HG03060 (cell line): ENCODE results near the gene CLTCL1.
"Not testable (repeated sequence)": the region's sequence is repeated elsewhere in the genome, so short reads cannot be mapped to it uniquely, and the experiment has no call there.

Experiments used
- ATAC-seq: cut with Tn5 transposase; IDR thresholded peaks from one replicate; pipeline ENCODE4 v1.9.1; 2021; ENCODE audit warnings: low read depth, moderate number of reproducible peaks; ENCODE audit not compliant: unreplicated experiment

The CLTCL1 gene

DNA sequence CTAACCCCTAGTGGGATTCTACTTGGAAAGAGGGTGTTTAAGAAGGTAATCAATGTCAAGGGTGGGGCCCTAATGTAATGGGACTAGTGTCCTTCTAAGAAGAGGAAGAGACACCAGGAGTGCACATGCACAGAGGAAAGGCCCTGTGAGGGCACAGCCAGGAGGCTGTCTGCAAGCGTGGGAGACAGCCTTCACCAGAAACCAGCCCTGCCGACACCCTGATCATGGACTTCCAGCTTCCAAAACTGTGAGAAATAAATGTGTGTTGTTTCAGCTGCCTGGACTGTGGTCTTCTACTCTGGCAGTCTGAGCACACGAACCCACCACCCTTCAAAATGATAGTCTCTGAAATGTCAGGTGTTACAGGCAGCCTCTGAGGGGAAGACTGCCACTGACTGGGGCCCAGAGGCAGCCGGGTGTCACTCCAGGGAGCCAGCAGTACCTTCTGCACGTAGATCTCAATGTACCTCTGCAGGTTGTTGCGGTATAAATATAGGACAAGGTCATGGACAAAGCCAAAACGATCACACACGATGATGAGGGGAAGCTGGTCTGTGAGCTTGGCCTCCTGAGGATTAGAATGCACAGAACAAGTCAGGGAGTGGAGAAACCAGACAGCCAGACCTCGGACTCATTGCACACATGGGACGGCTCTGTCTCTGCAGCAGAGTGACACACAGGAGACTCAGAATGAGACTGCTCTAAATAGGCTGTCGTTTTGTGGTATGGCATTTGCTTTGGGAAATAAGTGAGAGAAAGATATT lies 69.1 kb downstream of the CLTCL1 start:
- ATAC-seq = no peak

DNA sequence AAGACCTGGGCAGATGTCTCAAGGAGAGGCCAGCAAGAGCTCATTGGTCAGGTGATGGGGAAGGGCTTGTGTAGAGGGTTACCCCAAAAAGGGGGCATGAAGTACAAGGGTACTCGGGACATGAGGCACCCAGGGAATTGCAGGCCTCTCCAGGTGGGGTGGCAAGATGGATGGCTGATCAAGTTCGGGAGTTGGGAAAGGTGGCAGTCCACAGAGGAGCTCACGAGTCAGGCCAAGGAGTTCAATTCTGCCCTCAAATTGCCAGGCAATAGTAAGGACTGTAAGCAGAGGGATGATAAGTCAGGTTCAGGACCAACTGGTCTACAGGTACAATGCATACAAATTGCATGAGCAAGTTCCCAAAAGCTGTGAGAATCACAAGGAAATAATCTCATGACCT lies 70.7 kb downstream of the CLTCL1 start:
- ATAC-seq = no peak

- ATAC-seq = no peak
Observed at GRCh38 chr22:19218541-19219233, 72.8 kb downstream of the CLTCL1 start.

DNA sequence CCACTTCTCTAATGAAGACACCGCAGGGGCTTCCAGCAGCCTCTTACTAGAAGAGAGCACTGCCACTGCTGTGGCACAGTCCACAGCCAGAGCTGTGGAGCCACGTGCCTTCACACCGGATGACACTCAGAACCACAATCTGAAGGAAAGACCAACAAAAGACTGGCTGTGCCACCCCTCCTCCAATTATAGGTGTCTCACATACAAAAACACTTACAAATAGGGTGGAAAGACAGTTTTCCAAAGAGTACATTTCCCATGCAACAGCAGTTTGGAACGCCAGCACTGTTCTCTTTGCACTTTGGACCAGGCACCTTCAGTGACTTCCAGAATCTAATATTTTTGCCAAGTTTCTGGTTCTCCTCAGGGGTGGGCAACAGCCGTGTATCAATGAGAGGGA lies 74.9 kb downstream of the CLTCL1 start:
- no peak for ATAC-seq

GRCh38 chr22:19215360-19215759 lies 76.2 kb downstream of the CLTCL1 start:
- no peak for ATAC-seq

DNA sequence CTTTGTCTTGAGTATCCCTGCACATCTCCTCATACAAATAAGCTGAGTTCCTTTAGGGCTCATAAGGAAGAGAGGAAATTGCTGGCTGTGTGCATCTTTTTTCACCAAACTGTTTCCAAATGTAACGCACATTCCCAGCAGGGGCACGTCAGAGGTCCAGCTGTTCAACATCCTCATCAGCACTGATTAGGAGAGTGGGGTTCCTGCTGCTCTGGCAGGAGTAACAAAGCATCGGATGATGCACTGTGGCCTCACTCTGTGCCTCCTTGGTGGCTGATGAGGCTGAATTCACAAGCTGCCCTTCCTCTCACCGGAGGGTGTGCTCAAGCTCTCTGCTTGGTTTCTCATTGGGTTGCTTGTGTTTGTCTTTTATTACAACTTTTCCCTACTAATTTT lies 77.4 kb downstream of the CLTCL1 start:
- ATAC-seq = no peak

- no peak for ATAC-seq
Observed at GRCh38 chr22:19213442-19214077, 78.0 kb downstream of the CLTCL1 start.

DNA sequence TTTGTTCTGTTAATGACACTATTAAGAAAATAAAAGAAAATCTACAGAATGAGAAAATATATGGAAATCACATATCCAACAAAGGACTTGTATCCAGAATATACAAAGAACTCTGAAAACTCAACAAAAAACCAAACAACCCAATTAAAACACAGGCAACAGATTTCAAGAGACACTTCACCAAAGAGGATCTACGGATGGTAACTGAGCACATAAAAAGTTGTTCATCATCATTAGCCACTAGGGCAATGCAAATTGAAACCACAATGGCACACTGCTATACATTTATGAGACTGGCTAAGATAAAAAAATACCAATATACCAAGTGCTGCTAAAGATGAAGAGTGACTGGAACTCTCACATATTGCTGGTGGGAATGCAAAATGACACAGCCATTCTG lies 78.5 kb downstream of the CLTCL1 start:
- no peak for ATAC-seq

- no peak for ATAC-seq
Observed at GRCh38 chr22:19212302-19212870, 79.1 kb downstream of the CLTCL1 start.

GRCh38 chr22:19210188-19210587 lies 81.3 kb downstream of the CLTCL1 start:
- no peak for ATAC-seq

GRCh38 chr22:19208287-19208847 lies 83.2 kb downstream of the CLTCL1 start:
- no peak for ATAC-seq

- no peak for ATAC-seq
Observed at GRCh38 chr22:19207884-19208283, 83.6 kb downstream of the CLTCL1 start.

DNA sequence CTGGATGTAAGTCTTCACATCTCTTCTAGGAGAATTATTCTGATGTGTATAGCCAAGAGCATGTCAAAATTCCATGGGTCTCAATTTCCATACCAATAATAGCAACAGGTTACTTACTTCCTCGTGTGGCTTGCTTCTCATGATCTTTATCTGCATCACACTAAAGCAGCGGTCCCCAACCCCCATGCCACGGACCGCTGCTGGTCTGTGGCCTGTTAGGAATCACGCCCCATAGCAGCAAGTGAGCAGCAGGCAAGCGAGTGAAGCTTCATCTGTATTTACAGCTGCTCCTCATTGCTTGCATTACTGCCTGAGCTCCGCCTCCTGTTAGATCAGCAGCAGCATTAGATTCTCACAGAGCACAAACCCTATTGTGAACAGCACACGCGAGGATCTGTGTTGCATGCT lies 84.1 kb downstream of the CLTCL1 start:
- no peak for ATAC-seq

DNA sequence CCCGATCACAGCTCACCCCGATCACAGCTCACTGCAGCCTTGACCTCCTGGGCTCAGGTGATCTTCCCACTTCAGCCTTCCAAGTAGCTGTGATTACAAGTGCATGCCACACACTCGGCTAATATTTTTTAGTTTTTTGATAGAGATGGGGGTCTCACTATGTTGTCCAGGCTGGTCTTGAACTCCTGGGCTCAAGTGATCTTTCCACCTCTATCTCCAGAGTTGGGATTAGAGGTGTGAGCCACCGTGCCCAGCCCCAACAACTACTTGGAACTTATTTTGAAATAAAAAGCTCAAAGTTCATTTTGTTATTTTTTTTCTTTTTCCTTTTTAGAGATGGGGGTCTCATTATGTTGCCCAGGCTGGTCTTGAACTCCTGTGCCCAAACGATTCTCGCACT lies 85.2 kb downstream of the CLTCL1 start:
- no peak for ATAC-seq

GRCh38 chr22:19204640-19205039 lies 86.9 kb downstream of the CLTCL1 start:
- no peak for ATAC-seq

- ATAC-seq = no peak
Observed at GRCh38 chr22:19203834-19204233, 87.7 kb downstream of the CLTCL1 start.

DNA sequence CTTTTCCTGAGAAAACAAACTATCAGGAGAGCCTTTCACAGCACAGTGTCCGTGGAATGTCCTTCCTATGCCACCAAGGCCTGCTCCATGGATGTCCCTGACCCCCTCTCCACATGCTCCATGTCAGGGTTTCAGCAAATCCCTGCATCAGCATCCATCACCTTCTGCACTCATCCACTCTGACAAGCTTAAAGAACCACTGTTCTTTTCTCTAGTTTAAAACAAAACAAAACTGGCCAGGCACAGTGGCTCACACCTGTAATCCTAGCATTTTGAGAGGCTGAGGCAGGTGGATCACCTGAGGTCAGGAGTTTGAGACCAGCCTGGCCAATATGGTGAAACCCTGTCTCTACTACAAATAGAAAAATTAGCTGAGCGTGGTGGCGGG lies 88.7 kb downstream of the CLTCL1 start:
- ATAC-seq = not testable (repeated sequence)

DNA sequence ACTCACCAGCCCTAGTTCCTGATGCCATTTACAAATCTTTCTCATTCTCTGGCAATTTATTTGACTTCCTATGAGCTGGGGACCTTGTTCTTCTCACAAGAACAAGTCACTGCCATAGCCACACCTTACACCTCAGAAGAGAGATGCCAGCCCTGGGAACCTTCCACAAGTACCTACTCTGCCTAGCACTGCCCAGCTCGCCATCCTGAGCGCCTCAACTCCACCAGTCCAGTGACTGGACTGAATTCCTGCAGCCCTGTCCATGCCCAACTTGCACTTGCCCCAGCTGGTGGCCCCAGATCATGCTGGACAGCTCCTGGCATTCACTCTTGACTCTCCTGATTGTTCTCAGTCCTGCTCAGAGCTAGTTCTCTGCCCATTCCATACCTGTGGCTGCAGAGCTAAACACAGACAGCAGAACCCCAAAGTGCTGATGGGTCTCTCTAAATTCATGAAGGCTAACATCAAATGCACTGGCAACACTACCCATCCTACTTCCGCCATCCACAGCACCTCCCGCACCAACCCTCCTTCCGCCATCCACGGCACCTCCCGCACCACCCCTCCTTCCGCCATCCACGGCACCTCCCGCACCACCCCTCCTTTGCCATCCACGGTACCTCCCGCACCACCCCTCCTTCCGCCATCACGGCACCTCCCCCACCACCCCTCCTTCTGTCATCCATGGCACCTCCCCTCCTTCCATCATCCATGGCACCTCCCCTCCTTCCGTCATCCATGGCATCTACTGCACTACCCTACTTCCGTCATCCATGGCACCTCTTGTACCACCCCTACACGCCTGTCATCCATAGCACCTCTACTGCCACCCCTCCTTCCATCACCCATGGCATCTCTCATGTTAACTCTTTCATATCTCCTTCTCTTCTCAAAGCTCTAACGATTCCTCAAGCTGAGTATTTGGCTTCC lies 89.4 kb downstream of the CLTCL1 start:
- no peak for ATAC-seq

DNA sequence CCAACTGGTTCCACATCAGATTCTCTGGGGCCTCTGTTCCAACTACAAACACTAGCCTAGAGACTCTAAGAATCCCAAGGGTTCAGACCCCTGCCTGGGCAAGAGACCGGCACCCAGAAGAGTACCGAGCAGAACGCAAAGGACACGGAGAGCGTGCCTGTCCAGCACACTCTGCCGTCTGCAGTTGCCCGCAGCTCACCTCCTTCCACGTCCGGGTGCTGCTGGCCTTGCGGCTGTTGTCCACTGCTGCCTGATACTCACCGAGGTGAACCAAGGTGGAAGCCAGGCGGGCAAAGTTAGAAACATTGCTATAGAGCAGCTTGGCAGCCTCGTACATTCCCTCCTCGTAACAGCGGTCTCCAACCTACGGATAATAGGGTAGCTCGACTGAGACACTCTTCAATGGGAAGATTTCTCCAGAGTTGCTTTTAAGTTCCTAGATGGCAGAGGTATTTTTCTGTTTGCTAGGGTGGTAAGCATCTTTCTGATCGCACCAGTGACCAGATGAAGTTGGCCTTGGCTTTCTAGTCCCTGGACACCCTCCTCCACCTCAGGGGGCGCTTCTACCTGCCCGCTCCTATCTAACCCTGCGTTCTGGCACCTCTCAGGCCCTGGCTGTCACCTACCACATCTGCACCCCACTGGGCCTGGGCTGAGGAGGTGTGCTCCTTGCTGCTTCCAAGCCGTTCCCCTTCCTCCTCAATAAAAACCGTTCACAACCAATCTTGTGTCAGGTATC lies 90.2 kb downstream of the CLTCL1 start:
- ATAC-seq = no peak
